ENCODE data around the gene TREML4.

The TREML4 gene

DNA sequence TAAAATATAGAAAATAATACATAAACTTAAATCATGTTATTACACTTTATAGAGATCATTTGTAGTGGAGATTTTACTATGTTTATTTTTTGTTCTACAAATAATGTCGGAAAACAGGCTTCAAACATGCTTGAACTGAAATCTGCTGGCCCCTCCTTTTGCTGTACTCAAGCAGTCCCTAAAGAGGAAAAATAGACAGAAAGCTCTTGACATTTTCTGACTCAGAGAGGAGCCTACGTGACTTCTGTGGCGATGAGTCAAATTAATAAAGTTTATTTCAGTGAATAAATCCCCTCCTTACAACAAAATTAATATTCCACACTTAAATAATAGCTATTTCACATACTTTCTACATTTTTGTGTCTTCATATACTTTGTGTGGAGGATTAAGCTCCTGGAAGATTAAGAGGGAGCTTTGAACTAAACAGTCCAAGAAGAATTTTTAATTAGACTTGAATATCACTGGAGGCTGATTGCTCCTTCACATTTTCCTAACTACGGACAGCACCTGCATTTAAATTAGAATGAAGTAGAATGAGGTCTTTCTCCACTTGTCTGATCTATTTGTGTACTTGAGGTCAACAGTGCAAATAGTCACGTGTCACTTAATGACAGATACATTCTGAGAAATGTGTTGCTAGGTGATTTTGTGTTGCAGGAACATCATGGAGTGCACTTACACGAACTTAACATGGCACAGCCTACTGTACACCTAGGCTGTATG is 60.0 kb downstream of the TREML4 start:
- no peak for DNase-seq
